Right renal pelvis (tissue), 4 donors: ENCODE measurements around the gene S1PR4. TPM values are rescaled to one million over a fixed set of nuclear protein-coding genes. Genes with fewer than 3 reads are reported as not detected.
"Not testable (repeated sequence)": the region's sequence is repeated elsewhere in the genome, so short reads cannot be mapped to it uniquely, and the experiment has no call there.

Source experiments
- DNase-seq, 4 donors: peaks; one replicate each; pipeline ENCODE4 v3.0.0-alpha.2; 2013; ENCODE audit warnings: low read depth in 4 of 4, low spot score in 3 of 4, missing footprints in 1 of 4
- polyA plus RNA-seq, 4 donors: library from polyadenylated mRNA; unstranded; fragments of 120-200 nt; gene quantifications; one replicate each; pipeline ENCODE4 v1.2.1, GENCODE V29; 2013; ENCODE audit not compliant: insufficient read length in 4 of 4

S1PR4 gene
- polyA plus RNA-seq, 4 donors: 0.17 to 0.60 (median 0.31) TPM

GRCh38 chr19:3210347-3211017, 31.9 kb downstream of the S1PR4 start:
- DNase-seq: no peak

GRCh38 chr19:3211191-3211590, 32.6 kb downstream of the S1PR4 start:
- DNase-seq: no peak

DNA sequence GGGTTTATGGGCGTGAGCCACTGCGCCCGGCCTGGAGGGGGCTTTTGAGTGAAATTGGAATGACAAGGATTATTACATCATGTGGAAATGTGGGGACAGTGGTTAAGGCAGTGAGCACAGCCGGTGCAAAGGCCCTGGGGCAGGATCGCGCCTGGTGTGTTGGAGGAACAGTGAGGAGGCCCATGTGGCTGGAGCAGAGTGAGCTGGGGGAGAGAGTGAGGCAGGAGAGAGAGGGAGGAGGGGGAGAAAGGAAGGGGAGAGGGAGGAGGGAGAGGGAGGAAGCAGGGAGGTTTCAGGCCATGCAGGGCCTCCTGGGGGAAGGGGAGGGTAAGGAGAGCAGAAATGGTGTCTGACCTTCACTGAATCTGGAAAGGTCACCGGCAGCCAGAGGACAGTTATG, 34.6 kb downstream of the S1PR4 start:
- DNase-seq: no peak

GRCh38 chr19:3216874-3217273, 38.3 kb downstream of the S1PR4 start:
- DNase-seq: no peak

DNA sequence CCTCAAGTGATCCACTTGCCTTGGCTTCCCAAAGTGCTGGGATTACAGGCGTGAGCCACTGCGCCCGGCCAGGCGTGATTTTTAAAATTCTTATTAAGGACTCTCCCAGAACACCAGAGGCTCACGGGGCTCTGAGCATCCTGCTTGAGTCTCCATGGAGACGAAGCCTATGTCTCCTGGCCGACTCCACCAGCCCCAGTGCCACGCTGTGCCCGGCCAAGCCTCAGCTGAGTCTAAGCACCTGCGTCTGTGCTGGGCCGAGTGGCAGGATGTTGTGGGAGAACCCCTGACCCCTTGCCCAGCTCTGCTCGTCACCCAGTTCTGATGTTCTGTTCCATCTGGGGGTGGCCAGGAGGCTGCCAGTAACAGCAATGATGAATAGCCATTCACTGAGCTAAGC, 42.0 kb downstream of the S1PR4 start:
- no peak for DNase-seq

DNA sequence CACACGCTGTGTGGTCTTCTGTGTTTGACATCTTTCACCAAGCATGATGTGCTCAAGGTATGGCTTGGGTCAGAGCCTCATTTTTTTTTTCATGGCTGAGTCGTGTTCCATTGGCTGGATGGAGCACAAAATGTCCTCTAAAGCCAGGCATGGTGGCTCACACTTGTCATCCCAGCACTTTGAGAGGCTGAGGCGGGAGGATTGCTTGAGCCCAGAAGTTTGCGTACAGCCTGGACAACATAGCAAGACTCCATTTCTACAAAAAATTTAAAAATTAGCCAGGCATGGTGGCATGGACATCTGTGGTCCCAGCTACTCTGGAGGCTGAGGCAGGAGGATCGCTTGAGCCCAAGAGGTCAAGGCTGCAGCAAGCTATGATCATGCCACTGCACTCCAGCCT, 43.0 kb downstream of the S1PR4 start:
- DNase-seq: not testable (repeated sequence)

GRCh38 chr19:3222709-3223108, 44.1 kb downstream of the S1PR4 start:
- no peak for DNase-seq

- DNase-seq: peak in 3 of 4 donors; percentile 13 to 29 (median 23)
Observed at GRCh38 chr19:3224346-3225168, 46.0 kb downstream of the S1PR4 start, which contains the start of gene CELF5. TSS of gene CELF5 (plus strand) at chr19:3224661. CDS start at chr19:3224740, 79 bp downstream.

GRCh38 chr19:3225169-3225485, 46.6 kb downstream of the S1PR4 start:
- DNase-seq: no peak

DNA sequence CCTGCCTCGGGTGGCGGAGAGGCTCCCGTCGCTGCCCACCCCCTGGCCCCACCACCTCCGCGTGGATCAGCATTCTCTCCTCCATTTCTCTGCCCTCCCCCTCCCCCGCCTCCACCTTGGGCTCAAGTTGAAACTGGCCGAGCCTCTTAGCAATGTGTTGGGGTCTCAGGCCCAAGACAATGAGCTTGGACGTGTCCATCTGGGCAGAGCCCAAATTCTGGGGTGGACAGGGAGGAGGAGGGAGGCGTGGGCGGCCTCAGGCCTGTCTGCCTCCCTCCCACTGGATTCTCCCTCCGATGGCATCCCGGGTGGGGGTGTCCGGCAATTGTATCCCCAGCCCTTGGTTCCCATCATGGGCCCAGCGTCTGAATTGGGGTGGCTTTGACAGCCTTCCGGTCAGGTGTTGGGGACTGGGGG, 47.1 kb downstream of the S1PR4 start:
- DNase-seq: no peak

DNA sequence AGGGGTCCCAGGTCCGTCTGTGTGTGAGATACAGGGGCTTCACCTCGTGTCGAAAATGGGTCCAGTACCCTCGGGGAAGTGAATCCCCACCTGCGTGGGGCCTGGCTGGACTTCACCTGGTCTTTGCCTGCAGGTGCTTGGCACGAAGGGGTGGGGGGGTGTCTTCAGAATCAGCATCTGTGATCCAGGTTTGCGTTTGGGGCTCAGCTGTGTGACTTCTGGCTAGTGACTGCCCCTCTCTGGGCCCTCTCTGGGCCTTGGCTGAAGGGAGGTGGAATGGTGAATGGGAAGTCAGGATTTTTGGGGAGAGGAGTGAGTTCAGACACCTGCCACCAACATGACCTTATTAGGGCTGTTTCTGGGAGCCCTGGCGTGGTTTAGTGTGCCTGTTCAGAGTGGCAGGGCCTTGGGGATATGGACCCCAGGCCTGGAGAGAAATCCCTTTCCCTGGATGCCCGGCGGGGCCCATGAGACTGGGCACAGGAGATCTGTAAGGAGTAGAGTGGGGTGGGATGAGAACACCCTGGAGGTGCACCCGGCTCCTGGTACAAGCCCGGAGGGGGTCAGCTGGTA, 48.6 kb downstream of the S1PR4 start:
- no peak for DNase-seq

GRCh38 chr19:3229346-3229743, 50.8 kb downstream of the S1PR4 start:
- no peak for DNase-seq

Other genes with a start within 250 kb of the S1PR4 start
- 1 to 10 TPM; 6.8 to 8.7 (median 7.9) TPM for gene ZNF77, start 233.8 kb upstream of the S1PR4 start, polyA plus RNA-seq
- gene TLE6, start 201.2 kb upstream of the S1PR4 start, polyA plus RNA-seq: 10 to 100 TPM in 1 of 4 donors, 1 to 10 TPM in 3; 7.3 to 11.0 (median 8.0) TPM
- 10 to 100 TPM; 35.5 to 44.0 (median 39.0) TPM for gene TLE2, start 149.5 kb upstream of the S1PR4 start, polyA plus RNA-seq
- gene TLE5, start 116.3 kb upstream of the S1PR4 start, polyA plus RNA-seq: 100 to 1,000 TPM; 445 to 526 (median 488) TPM
- 10 to 100 TPM; 56.3 to 65.5 (median 59.3) TPM for gene GNA11, start 84.4 kb upstream of the S1PR4 start, polyA plus RNA-seq
- 1 to 10 TPM in 2 of 4 donors, under 1 TPM in 2; 0.70 to 1.2 (median 1.0) TPM for gene GNA15, start 42.7 kb upstream of the S1PR4 start, polyA plus RNA-seq
- 10 to 100 TPM; 32.0 to 51.7 (median 35.2) TPM for gene NCLN, start 7.2 kb downstream of the S1PR4 start, polyA plus RNA-seq
- gene CELF5, start 45.9 kb downstream of the S1PR4 start, polyA plus RNA-seq: 1 to 10 TPM in 1 of 4 donors, under 1 TPM in 3; 0.51 to 2.0 (median 0.75) TPM
- 10 to 100 TPM; 20.9 to 25.5 (median 25.1) TPM for gene NFIC, start 187.8 kb downstream of the S1PR4 start, polyA plus RNA-seq